Measurements from ENCODE around the gene KDM2A.

Gene KDM2A

DNA sequence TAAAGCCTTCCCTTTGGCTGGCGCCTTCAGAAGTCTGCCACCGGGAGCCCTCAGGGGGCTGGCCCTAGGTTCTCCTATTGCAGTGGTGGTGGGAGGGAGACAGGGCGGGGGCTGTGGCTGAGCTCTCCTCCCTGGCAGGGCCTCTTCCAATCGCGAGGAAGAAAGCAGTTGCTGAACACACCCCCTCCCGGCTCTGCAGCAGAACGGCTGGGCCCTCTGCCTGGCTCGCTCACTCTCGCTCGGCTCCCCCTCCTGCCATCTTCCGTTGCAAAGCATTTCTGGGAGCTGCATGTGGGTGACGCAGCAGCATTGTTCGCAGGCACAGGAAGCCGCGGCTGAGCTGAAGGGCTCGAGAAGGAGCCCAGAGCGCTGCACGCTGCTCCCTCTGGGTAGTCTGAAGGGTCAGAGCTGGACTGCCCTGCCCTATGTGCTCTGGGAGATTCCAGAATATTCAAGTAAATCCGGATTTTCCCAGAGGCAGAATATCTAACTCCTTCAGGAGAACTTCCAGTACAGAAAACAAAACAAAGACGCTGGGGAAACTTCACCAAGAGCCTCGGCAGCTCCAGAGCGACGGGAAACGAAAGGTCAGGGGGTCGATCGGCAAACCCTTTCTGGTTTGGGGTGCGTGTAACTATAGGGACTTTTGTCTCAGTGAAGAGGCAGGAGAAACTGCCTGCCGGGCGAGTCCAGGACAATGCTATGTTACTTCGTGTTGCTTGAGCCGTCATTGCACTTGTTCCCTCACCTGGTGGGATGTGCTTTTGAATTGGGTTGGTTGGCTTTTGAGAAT lies 120.9 kb downstream of the KDM2A start:
- peak; percentile 98 for DNase-seq

DNA sequence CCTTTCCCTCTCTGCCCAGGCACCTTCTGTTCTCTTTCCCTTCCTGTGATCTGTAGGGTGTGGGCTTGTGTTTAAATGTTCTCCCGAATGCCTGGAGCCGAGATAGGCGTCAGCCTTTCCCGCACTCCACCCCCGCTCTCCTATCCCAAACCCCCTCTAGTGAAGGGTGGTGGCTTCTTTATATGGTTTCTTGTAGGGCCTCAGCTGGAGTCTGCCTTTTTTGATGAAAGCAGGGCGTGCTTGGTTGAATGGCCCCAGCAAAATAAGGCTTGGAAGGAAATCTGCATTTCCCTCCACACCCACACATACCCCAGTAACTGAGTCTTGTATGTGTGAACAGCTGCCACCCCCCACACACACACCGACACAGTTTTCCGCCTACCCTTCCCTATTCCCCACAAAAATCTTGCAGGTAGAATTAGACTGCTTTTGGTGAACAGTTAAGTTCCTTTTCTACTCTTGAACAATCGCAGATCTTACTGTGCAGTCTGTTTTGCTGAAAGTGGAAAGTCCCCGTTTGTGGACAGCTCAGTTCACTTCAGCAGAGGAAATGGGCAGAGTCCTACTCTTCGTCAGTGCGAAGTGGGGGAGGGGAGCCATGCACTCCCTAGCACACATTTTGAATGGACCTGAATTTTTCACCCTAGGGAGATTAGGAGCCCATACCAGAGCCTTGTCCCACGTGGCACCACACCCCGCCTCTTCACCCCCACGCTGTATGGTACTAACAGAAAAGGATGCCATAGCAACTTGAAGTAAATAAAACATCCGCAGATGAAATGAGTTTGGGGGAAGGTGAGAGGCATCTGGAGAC lies 121.7 kb downstream of the KDM2A start:
- DNase-seq, result no peak

DNA sequence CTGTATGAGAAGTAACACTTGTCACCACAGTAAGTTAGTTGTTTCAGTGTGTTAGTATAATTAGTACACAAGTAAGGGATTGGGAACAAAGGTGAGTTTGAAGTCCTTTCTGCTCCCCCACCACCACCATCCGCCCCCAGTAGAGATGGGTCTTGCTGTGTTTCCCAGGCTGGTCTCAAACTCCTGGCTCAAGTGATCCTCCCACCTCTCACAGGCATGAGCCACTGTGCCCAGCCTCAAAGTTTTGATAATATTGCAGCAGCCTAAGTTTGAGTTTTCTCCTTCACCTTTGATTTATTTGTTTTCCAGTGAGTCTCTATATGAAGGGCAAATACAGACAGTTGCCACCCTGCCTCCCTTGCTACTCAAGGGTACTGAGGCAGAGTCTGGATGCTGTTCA lies 123.5 kb downstream of the KDM2A start:
- DNase-seq, result no peak

DNA sequence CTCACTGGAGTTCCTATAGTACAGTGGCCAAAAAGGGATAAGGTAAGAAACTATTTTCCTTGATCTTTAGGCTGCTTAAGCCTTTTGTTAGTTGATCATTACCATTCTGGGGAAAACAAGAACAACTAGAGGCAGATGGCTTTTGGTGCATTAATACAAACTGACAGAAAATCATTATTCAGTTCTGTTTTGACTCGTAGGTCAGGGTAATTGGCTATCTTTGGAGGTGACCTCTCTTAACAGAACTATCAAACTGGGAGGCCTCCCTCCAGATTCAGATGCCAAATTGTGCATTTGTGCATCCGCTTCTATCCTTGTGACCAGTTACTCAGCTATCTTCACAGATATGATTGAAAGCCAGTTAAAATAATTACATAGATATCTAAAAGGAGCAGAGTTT lies 124.0 kb downstream of the KDM2A start:
- no peak for DNase-seq

DNA sequence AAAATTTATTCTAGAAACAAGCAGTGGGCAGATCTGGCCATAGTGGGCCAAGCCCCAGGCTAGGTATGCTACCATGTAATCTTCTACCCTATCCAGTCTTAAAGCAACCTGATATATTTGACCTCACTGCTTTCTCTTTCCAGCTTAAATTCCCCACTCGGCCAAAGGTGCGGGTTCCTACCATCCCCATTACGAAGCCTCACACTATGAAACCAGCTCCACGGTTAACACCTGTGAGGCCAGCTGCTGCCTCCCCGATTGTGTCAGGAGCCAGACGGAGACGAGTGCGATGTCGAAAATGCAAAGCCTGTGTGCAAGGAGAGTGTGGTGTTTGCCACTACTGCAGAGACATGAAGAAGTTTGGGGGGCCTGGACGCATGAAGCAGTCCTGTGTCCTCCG lies 126.0 kb downstream of the KDM2A start:
- DNase-seq, result no peak

DNA sequence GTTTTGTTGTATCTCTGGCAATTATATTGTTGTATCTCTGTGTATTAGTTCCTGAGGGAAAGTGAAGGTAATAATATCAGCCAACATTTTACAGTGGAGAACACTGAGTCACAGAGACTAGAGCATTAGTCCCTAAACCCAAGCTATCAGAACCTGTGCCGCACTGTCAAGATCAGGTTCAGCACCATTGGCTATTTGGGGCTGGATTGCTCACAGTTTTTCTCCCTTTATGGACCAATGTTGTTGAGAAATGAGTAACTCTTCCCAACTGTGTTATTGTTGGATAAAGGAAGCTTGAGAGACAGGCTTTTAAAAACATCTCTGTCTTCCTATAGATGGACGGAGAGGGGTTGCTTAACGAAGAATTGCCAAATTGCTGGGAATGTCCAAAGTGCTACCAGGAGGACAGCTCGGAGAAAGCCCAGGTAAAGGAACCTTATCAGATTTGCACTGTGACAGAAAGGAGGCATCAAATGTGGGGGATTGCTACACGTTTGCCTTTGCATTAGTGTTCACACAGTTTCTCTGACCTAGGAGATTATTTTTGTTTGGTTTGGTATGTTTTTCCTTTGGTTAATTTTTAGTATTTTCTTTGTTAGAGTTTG lies 129.0 kb downstream of the KDM2A start:
- no peak for DNase-seq

DNA sequence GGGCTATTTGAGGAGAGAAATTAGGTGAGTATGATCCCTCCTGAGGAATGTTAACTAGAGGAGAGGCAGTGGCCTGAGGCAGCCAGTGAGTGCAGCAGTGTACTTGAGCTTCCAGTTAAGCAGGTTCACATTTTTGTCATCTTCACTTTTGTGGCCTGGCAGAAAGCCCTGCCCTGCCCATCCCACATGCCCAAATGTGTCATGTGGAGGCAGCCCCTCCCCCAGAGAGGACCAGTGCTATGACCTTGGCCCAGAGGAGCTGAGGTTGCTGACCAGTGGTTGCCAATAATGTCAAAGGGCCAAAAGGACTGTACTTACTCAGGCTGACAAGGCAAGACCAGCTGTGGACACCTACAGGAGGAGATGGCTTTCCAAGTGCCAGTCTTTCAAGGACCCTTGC lies 129.6 kb downstream of the KDM2A start:
- no peak for DNase-seq

DNA sequence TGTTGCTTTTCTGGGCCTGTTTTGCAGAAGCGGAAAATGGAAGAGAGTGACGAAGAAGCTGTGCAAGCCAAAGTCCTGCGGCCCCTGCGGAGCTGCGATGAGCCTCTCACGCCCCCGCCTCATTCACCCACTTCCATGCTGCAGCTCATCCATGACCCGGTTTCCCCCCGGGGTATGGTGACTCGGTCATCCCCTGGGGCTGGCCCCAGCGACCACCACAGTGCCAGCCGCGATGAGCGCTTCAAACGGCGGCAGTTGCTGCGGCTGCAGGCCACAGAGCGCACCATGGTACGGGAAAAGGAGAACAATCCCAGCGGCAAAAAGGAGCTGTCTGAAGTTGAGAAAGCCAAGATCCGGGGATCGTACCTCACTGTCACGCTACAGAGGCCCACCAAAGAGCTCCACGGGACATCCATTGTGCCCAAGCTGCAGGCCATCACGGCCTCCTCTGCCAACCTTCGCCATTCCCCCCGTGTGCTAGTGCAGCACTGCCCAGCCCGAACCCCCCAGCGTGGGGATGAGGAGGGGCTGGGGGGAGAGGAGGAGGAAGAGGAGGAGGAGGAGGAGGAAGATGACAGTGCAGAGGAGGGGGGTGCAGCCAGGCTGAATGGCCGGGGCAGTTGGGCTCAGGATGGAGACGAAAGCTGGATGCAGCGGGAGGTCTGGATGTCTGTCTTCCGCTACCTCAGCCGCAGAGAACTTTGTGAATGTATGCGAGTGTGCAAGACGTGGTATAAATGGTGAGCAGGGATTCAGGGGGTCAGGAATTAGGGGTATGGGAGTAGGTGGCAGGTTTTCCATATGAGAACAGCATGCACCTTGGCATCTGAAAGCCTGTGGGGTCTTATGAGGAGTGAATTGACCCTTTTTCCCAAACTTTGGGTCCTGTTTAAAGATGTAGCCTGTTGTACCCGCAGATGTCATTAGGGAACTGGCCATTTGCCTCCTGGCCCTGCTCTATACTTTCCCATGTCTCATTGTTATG lies 131.3 kb downstream of the KDM2A start:
- no peak for DNase-seq

DNA sequence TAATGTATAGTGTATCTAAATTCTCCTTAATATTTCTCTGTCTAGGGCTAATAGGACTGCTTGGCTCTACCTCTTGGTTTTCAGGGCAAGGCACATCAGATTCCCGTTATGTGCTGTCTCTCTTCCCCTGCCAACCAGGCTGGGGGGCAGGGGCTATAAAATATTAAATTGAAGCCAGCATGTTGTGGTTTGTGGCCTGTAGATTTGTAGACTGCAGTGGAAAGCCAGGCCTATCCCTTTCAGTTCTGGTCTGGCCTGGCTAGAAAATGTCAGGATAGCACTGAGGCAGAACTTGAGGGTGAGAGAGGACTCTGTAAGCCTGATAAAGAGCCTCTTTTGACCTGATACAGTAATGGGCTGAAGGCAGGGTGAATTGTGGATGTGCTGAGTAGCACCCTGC lies 132.8 kb downstream of the KDM2A start:
- DNase-seq, result no peak

DNA sequence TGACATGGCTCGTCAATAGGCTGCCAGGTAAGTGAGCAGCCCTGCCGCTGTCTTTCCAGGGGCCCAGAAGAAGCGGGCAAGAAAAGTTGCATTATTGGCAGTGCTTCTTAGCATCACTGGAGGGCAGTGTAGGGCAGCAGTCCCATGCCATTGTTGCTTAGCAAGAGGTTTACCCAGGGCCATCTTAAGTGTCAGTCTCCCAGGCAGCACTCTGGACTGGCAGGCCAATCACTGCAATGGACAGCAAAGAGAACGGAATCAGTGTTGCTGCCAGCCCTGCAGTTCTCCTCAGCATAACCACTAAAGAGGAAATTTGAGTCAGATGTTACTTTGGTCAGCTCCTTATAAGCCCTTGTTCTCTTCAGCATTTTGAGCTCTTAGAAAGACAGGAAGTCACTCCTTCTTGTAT lies 133.8 kb downstream of the KDM2A start:
- no peak for DNase-seq

DNA sequence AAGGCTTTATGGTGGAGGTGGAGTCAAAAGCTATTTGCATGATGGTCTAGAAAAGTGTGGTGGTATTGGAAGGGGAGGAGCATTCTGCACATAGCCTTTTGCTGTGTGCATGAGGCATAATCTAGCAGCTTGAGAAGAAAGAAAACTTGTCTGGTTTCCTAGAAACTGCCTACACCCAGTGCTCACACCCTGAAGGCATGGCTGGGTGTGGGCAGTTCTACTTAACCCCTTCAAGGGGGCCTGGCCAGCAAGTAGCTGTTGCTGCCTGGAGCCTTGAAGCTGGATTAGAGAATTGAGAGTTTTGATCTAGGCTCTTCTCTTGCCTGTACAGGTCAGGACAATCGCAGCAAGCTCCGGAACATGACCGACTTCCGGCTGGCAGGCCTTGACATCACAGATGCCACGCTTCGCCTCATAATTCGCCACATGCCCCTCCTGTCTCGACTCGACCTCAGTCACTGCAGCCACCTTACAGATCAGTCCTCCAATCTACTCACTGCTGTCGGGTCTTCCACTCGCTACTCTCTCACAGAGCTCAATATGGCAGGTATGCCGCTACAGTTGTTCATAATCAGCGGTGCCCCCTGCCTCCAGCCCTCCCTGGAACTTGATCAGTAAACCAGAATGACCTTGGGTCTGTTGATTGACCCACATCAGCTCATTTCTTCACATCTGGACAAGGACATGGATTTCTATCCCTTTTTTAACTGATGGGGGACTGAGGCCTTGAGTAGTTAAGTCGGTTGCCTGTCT lies 135.0 kb downstream of the KDM2A start:
- no peak for DNase-seq

DNA sequence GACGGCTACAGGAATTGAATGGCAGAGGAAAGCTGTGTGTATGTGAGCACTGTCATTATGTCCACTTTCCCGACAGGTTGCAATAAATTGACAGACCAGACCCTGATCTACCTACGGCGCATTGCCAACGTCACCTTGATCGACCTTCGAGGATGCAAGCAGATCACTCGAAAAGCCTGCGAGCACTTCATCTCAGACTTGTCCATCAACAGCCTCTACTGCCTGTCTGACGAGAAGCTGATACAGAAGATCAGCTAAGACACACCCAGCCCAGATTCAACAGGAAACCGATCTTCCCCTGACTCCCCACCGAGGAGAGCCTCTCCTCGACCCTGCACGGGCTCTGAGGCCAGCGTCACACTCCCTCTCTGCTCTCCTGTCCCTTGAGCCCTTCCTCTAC lies 135.7 kb downstream of the KDM2A start:
- DNase-seq, result no peak

DNA sequence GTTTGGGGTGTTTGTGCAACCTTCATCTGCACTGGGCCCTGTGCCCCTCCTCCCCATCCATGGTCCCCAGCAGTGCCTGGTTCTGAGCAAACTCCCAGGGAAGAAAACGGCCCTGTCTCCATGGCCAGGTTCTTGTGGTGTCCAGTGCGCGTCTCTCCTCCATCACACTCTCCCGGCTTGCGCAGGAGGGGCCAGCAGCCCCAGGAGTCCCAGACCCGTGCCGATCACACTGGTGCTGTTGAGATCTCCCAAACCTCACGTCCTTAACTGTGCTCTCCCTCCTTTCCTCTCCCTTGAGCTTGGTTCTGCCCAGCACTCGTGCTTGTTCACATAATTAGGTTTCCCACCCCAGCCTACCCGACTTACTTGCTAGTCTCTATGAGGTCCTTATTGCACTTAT lies 136.3 kb downstream of the KDM2A start:
- DNase-seq, result no peak

DNA sequence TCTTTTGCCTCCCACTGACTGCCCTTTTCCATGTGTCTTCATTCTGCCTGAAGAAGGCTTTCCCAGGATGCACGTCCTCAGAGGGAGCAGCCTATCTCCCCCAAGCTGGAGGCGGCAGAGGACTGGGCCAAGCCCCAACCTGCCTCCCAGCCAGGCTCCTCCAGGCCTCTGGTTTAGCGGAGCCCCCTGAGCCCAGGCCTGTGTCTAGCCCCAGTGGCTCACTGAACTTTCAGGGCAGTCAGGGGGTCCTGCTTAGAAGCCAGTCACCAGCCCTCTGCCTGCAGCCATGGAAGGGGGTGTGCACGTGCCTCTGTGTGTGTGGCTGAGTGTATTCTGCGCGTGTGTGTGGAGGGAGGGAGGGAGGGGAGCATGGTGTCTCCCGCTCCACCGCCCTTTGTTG lies 136.8 kb downstream of the KDM2A start:
- DNase-seq, result no peak

DNA sequence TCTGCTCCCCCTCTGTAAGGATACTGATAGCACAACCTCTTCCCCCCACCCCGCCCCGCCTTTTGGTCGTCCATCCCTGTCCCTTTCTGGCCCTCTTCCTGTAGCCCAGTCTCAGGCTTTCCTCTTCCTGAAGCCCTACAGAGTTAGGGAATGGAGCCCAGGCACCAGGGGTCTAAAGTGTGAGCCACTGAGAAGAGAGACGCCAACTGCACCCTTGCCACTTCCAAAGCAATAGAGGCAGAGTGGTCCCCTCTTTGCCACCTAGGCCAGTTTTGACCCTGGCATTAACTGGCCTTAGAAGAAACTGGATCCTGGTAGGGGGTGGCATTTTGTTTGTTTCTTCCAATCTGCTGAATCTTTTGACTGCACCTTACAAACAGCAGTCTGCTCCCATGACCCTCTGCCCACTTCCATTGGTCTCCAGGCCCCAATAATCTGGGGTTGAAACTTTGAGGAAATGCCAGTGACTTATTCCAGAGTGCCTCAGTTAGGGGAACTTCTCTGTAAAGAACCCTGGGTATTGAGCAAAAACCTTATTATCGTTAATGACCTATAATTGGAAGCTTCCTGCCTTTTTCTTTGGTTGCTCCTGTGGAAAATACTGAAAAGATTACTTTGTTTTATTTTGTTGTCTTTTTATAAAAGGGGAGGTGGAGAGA lies 137.5 kb downstream of the KDM2A start:
- DNase-seq, result no peak

DNA sequence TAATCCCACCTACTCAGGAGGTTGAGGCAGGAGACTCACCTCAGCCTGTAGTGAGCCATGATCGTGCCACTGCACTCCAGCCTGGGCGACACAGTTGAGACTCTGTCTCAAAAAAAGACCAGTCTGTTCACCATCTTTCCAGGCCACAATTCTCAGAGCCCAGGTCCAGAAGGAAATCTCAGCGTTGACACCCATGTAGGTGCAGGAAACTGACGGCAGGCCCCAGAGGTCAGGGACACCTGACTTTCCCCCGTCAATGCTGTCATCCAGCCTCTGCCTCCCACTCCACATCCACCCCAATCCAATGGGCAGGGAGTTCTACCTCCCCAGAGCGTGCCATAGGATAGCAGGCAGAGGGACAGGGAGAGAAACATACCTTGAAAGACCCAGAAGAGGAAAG lies 141.3 kb downstream of the KDM2A start:
- DNase-seq, result no peak

DNA sequence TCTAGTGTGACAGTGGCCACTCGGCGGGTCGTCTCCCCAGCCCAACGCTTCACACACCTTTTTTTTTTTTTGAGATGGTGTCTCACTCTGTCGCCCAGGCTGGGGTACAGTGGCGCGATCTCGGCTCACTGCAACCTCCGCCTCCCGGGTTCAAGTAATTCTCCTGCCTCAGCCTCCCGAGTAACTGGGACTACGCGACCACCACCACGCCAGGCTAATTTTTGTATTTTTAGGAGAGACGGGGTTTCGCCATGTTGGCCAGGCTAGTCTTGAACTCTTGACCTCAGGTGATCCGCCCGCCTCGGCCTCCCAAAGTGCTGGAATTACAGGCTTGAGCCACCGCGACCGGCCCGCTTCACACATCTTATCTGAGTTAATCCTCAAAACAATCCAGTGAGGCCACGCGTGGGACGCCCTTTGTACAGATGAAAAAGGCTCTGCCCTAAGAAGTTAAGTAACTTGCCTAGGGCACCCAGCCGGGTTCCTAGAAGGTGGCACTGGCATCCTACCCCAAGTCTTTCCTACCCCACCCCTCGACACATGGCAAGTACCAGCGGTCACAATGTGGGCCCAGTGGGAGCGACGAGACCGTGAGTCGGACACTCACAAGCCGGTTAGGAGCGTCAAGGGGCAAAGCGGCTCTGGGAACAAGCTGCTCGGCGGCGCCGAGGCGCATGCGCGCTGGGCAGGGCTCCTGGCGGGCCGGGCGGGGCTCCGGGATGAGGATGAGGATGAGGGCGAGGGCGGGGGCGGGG lies 142.0 kb downstream of the KDM2A start:
- DNase-seq, result peak; percentile 37

DNA sequence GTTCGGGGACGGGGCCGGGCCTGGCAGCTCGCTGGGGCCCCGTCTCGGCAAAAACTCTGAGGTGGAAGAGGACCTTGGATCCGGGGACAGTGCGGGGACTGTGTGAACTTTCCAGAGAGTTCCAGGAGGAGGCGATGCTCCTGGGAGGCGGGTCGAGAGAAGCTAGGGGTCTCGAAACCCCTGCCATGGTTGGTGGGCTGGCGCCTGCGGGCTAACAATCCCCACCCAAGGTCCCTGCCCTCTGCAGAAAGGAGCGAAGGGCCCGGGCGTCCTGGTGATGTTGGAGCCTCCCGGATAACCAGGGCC lies 142.5 kb downstream of the KDM2A start:
- no peak for DNase-seq

DNA sequence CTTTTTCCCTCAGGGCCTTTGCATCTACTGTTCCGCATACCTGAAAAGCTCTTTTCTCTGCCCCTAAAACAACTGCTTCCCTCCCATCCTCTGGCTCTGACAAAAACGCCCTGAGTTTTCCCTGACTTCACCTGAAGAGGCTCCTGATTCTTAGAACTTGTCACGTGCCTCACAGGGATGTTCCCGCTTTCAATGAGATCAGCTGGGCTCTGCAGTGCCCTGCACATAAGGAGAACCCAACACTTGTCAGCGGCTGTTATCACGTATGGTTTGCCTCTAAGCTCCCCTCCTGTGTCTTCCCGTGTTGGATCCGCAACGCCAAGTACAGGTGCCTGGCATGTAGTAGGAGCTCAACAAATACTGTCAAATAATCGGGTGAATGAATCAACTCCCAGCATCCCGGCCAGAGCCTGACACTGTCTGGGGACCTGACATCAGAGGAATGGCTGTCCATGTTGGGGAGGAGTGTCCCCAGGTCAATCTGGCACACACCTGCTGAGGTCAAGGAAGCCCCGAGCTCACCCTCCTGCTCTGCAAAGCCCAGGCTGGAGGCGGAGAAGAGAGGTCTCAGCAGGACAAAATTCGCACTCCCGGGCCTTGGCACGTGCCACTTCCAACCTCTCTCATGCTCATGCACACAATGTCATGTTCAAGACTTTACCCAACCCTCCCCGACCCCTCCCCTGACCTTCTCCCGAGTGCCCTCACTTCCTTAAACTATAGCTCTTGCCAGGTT lies 143.1 kb downstream of the KDM2A start:
- DNase-seq, result no peak
